Fibroblast of upper back skin (primary cell): Measurements from ENCODE around the gene NFIA.

Experiments used
- DNase-seq: peaks from one replicate; pipeline ENCODE4 v3.0.0-alpha.2; 2013

NFIA gene

GRCh38 chr1:61315011-61315410 lies 232.7 kb downstream of the NFIA start:
- DNase-seq: no peak

- no peak for DNase-seq
Observed at GRCh38 chr1:61316493-61316892, 234.1 kb downstream of the NFIA start.

- peak; percentile 84 for DNase-seq
Observed at GRCh38 chr1:61318319-61319125, 236.2 kb downstream of the NFIA start.

- DNase-seq: no peak
Observed at GRCh38 chr1:61320575-61320974, 238.2 kb downstream of the NFIA start.

GRCh38 chr1:61322008-61322744 lies 239.8 kb downstream of the NFIA start:
- DNase-seq: no peak

- DNase-seq: no peak
Observed at GRCh38 chr1:61322769-61323168, 240.4 kb downstream of the NFIA start.

- no peak for DNase-seq
Observed at GRCh38 chr1:61323681-61324328, 241.4 kb downstream of the NFIA start.

GRCh38 chr1:61326713-61327112 lies 244.4 kb downstream of the NFIA start:
- DNase-seq: no peak

GRCh38 chr1:61327436-61327835 lies 245.1 kb downstream of the NFIA start:
- DNase-seq: no peak

- no peak for DNase-seq
Observed at GRCh38 chr1:61329556-61329955, 247.2 kb downstream of the NFIA start.

- DNase-seq: no peak
Observed at GRCh38 chr1:61330018-61330417, 247.7 kb downstream of the NFIA start.

GRCh38 chr1:61330571-61330970 lies 248.2 kb downstream of the NFIA start:
- no peak for DNase-seq

- no peak for DNase-seq
Observed at GRCh38 chr1:61332196-61332753, 249.9 kb downstream of the NFIA start.

- no peak for DNase-seq
Observed at GRCh38 chr1:61332796-61333195, 250.4 kb downstream of the NFIA start.

- no peak for DNase-seq
Observed at GRCh38 chr1:61334718-61335589, 252.6 kb downstream of the NFIA start.

- DNase-seq: no peak
Observed at GRCh38 chr1:61337037-61337436, 254.7 kb downstream of the NFIA start.

GRCh38 chr1:61337441-61337951 lies 255.1 kb downstream of the NFIA start:
- no peak for DNase-seq

- peak; percentile 85 for DNase-seq
Observed at GRCh38 chr1:61337981-61338848, 255.9 kb downstream of the NFIA start.

- no peak for DNase-seq
Observed at GRCh38 chr1:61338899-61339298, 256.5 kb downstream of the NFIA start.

- no peak for DNase-seq
Observed at GRCh38 chr1:61341426-61341825, 259.1 kb downstream of the NFIA start.

- DNase-seq: no peak
Observed at GRCh38 chr1:61343734-61344420, 261.5 kb downstream of the NFIA start.
